SH-SY5Y (cell line): ENCODE measurements around the gene ASB6.

ENCODE experiments used
- GATA2 ChIP-seq: IDR thresholded peaks from 2 replicates; pipeline ENCODE4 v1.6.1; 2011; ENCODE audit warnings: mild to moderate bottlenecking, low read depth, low read length
- GATA3 ChIP-seq: IDR thresholded peaks from 2 replicates; pipeline ENCODE4 v1.6.1; 2011; ENCODE audit warnings: low read depth, mild to moderate bottlenecking, low read length, moderate library complexity

DNA sequence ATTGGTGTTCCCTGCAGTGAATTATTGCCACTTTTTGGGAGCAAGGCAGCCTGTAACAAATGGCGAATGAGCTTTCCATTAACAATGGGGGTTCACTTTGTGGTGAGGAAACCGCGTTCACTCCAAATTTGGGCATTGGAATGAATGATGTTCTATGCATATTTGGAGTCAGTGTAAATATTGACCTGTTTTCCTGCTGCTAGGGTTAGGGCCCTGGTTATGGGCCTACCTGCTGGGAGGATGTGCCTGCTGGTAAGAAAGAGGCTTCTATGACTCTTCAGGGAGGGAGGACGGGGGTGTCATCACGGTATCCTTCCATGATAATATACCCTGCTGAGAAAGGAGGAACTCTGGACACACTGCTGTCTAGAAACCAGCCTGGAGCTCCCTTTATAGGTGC is 50.0 kb downstream of the ASB6 start:
- no peak for TF ChIP-seq GATA3
- no peak for TF ChIP-seq GATA2
